Neuron (in vitro differentiated cells): ENCODE measurements around the gene RHAG.

ENCODE experiments used
- H2AFZ ChIP-seq: one replicate; pipeline ENCODE4 v1.6.1; 2013; ENCODE audit warnings: low read depth, mild to moderate bottlenecking, inconsistent platforms, low read length, moderate library complexity
- H3K27me3 ChIP-seq: one replicate; pipeline ENCODE4 v1.6.1; 2013; ENCODE audit warnings: low read length; ENCODE audit not compliant: insufficient read depth
- H3K36me3 ChIP-seq: one replicate; pipeline ENCODE4 v1.6.1; 2013; ENCODE audit warnings: low read length; ENCODE audit not compliant: insufficient read depth
- H3K4me1 ChIP-seq: one replicate; pipeline ENCODE4 v1.6.1; 2013; ENCODE audit warnings: low read length; ENCODE audit not compliant: insufficient read depth
- H3K4me3 ChIP-seq: 2 replicates; pipeline ENCODE4 v1.5.1; 2013; ENCODE audit warnings: mild to moderate bottlenecking, low read length, moderate library complexity
- H3K9me3 ChIP-seq: one replicate; pipeline ENCODE4 v1.6.1; 2013; ENCODE audit warnings: low read length

Gene RHAG

DNA sequence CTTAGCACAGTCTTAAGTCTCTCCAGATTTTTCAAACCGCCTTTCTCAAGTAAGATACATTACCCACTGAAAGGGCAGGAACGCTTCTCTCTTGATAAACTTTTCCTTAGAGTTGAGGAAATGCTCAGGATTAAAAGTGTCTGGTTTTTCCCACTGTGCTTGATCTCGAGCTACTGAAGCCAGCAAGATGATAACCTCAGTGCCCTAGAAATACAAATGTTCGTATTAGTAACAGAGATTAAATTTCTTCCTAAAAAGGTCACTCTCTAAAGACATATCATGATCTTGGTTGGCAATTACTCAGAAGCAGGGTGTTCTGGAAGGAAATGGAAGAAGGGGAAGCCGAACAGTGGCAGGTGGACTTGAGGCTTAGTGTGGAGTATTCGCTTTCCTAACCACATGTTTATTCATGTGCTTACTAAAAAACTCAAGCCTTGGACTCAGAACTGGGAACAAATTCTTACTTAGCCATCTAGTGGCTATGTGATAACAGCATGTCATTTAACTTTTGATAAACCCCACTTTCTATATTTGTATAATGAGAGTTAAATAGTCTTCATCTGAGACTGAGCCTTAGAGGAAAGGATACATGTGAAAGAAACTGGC, 66.1 kb downstream of the RHAG start:
- Histone ChIP-seq H2AFZ (no peak overlapping the region), H3K4me3 (no peak overlapping the region), H3K27me3 (no peaks in the 10 kb centered on the region), H3K4me1 (no peaks in the 10 kb centered on the region), H3K9me3 (no peaks in the 10 kb centered on the region), H3K36me3 (no peaks in the 10 kb centered on the region)

DNA sequence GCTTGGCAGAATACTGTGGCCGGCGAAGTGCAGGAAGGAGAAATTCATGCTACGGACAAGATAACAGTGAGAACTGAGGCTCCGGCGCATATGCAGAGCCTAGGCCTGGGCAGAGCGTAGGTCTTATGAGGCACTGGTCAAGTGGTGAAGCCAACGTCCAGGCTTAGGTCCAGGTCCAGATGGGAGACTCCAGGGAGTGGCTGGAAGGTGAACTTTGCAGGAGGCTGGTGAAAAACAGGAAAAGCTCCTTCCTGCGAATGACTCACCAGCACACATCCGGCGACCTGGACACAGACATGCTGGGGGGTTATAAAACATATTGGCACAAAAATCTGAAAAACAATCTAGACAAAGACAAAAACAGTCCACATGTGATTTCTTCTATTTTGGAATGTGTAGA, 70.8 kb downstream of the RHAG start:
- Histone ChIP-seq H3K36me3 (no peaks in the 10 kb centered on the region), H3K9me3 (no peaks in the 10 kb centered on the region), H3K4me1 (no peaks in the 10 kb centered on the region), H3K27me3 (no peaks in the 10 kb centered on the region), H2AFZ (no peak overlapping the region), H3K4me3 (no peak overlapping the region)

DNA sequence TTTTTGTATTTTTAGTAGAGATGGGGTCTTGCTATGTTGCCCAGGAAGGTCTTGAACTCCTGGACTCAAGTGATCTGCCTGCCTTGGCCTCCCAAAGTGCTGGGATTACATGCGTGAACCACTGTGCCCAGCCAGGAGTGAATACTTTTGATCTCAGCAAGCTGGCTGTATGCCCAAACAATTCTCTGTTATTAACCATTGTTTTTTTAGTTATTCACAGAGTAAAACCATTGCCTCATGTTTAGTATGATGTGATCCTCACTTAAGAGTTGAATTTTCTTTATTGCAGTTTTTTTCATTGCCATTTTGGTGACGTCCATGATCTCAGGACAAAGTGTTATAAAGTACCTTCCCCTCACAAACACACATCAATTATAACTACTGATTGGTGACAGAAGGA, 71.4 kb downstream of the RHAG start:
- Histone ChIP-seq H3K4me3 (no peak overlapping the region), H3K4me1 (no peaks in the 10 kb centered on the region), H3K36me3 (no peaks in the 10 kb centered on the region), H3K27me3 (no peaks in the 10 kb centered on the region), H3K9me3 (no peaks in the 10 kb centered on the region), H2AFZ (no peak overlapping the region)

DNA sequence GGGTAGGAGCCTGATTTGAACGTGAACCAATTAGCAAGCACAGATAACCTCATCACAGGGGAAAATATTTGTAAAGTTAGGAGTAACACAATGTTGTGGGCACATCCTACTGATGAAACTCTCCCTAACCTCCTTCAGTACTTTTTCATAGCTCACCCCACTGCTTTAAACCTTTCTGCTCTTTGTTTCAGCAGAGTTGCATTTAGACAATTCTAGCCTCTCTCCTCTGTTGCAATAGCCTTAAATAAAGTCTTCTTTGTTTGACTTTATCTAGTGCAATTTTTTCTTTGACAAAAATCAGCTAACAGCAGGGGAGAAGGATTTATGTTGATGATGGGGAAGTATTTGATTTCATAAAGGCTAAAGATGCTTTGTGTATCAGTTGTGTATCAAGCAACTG, 72.1 kb downstream of the RHAG start:
- no peaks in the 10 kb centered on the region for H3K9me3 ChIP-seq
- no peak overlapping the region for H3K4me3 ChIP-seq
- H3K4me1 ChIP-seq, result no peaks in the 10 kb centered on the region
- H3K27me3 ChIP-seq, result no peaks in the 10 kb centered on the region
- no peaks in the 10 kb centered on the region for H3K36me3 ChIP-seq
- H2AFZ ChIP-seq, result no peak overlapping the region

DNA sequence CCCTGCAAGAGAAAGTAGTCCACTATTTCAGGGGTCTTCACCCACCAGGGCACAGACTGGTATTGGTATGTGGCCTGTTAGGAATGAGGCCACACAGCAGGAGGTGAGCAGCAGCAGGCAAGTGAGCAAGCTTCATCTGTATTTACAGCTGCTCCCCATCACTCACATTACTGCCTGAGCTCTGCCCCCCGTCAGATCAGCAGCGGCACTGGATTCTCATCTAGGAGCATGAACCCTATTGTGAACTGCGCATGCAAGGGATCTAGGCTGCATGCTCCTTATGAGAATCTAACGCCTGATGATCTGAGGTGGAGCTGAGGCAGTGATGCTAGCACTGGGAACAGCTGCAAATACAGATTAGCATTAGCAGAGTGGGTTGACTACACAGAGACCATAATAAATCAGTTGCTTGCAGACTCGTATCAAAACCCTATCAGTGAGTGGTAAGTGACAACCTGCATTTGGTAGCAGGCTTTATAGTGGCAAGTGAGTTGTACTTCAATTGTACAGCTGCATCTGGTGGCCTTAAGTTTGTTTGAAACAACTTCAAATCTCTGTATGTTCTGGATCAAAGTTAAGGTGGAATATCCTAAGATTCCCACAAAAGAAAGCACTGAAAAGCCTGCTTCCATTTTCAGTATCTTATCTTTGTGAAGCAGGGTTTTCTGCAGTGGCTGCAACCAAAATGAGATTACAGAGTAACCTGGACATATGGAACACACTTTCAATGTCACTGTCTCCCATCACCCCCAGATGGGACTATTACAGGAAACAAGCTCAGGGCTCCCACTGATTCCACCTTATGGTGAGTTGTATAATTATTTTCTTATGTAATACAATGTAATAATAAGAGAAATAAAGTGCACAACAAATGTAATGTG, 73.4 kb downstream of the RHAG start:
- no peak overlapping the region for H2AFZ ChIP-seq

DNA sequence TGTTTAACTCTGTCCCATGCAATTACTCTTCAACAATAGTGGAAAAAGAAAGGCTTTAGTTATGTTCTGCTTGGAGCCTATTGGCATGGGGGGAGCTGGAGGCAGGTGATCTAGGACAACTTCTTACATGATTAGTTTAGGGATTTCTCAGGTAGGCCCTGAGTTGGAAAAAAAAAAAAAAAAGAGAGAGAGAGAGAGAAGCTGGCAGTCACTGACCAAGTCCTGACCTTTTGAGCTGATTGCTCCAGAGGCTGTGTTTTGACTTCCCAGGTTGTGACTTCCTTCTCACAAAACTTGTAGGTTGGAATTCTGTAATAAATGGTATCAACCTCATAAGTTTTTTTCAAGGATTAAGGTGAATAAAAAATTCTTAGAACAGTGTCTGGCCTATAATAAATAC, 78.4 kb downstream of the RHAG start:
- Histone ChIP-seq H3K36me3 (no peaks in the 10 kb centered on the region), H2AFZ (no peak overlapping the region), H3K4me1 (no peaks in the 10 kb centered on the region), H3K27me3 (peaks cover 3% of the 10 kb centered on the region), H3K4me3 (no peak overlapping the region), H3K9me3 (no peaks in the 10 kb centered on the region)

More for the DNA sequence above, 73.4 kb downstream of the RHAG start:
- H3K4me3 ChIP-seq, result no peak overlapping the region
- no peaks in the 10 kb centered on the region for H3K4me1 ChIP-seq
- H3K27me3 ChIP-seq, result no peaks in the 10 kb centered on the region
- H3K9me3 ChIP-seq, result no peaks in the 10 kb centered on the region
- H3K36me3 ChIP-seq, result no peaks in the 10 kb centered on the region

DNA sequence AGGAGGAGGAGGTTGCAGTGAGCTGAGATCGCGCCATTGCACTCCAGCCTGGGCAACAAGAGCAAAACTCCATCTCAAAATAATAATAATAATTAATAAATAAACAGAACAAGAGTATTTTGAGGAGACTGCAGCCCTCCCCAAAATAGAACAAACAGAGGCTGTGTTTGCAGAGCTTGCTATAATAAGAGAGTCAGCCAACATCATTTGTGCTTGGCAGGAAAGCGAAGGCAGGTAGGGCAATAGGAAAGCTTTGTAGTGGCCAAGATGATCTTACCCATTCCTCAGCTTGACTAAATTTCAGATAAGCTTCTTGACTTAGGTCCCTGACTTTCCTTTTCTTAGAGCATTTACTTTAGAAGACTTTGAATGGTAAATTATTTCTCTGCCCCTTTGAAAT, 79.5 kb downstream of the RHAG start:
- H2AFZ ChIP-seq, result no peak overlapping the region
- H3K9me3 ChIP-seq, result no peaks in the 10 kb centered on the region
- H3K4me3 ChIP-seq, result no peak overlapping the region
- H3K27me3 ChIP-seq, result peaks cover 14% of the 10 kb centered on the region
- H3K36me3 ChIP-seq, result no peaks in the 10 kb centered on the region
- no peaks in the 10 kb centered on the region for H3K4me1 ChIP-seq

DNA sequence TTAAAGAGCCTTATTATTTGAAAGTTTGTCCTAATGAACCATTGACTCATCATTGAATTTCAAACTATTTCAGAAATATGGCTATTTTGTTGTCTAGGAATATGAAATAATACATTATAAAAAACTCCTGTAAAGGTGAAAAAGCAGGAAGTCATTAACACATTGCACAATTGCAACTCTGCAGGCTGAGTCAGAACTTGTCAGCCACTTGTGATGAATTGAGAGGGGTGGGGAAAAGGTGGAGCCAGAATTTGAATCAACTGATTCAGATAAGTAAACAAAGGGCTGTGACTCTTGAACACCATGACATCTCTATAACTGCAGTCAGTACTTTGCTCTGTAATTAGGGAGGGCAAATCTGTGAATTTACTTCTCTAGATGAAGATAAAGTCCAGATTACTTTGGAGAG, 80.2 kb downstream of the RHAG start:
- no peaks in the 10 kb centered on the region for H3K9me3 ChIP-seq
- no peak overlapping the region for H2AFZ ChIP-seq
- no peak overlapping the region for H3K4me3 ChIP-seq
- H3K27me3 ChIP-seq, result peaks cover 20% of the 10 kb centered on the region
- no peaks in the 10 kb centered on the region for H3K36me3 ChIP-seq
- no peaks in the 10 kb centered on the region for H3K4me1 ChIP-seq

DNA sequence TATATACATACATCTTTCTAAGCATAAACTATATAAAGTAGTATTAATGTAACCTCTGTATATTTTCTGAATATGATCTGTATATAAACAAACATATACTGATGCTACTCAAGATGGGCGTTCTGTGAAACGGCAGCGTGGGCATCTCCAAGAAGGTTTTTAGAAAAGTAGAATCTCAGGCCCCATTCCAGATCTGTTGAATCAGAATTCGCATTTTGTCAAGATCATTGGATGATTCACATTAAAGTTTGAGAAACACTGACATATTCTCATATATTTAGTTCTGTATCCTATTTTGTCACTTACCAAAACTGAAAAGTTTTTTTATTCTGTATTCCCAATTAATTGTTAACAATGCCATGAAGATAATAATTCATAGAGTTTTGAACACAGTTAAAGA, 80.7 kb downstream of the RHAG start:
- Histone ChIP-seq H3K27me3 (peaks cover 25% of the 10 kb centered on the region), H3K4me3 (no peak overlapping the region), H2AFZ (no peak overlapping the region), H3K36me3 (no peaks in the 10 kb centered on the region), H3K9me3 (no peaks in the 10 kb centered on the region), H3K4me1 (no peaks in the 10 kb centered on the region)
